Activated CD8-positive, alpha-beta memory T cell treated with anti-CD3 and anti-CD28 coated beads, Interleukin-2, amount 50 U/mL, for 24 hours (primary cell): Measurements from ENCODE around the gene ADARB2.

ENCODE experiments used
- DNase-seq: peaks from one replicate; pipeline ENCODE4 v3.0.0-alpha.2; 2020; ENCODE audit errors: extremely low read depth

The ADARB2 gene

DNA sequence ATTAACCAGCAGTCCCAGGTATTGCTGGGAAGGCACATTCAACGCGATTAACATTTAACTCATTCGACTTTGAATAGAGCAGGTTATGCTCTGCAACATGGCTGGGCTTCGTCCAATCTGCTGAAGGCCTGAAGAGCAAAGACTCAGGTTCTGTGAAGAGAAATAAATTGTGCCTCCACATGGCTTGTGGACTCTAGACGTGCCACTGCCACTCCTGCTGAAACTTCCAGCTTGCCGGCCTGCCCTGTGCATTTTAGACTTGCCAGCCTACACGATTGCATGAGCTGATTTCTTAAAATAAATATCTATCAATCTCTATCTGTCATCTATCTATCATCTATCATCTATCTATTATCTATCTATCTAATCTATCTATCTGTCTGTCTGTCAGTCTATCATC is 543.2 kb downstream of the ADARB2 start:
- DNase-seq = no peak

DNA sequence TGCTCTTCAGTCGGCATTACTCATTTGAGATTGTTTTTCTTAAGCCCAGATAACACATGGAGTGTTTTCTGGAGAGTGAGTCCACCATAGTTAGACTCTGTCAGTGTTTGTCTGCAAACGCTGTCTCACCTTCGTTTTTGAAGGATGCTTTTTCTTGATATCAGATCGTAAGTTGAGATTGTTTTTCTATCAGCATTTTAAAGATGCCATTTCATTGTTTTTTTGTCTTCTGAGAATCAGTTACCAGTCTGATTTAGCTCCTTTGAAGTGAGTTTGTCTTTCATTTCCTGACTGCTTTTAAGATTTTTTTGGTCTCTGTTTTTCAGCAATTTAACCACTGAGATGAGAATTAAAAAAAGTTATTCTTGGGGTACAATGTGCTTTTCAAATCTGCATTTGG is 543.8 kb downstream of the ADARB2 start:
- DNase-seq = no peak

DNA sequence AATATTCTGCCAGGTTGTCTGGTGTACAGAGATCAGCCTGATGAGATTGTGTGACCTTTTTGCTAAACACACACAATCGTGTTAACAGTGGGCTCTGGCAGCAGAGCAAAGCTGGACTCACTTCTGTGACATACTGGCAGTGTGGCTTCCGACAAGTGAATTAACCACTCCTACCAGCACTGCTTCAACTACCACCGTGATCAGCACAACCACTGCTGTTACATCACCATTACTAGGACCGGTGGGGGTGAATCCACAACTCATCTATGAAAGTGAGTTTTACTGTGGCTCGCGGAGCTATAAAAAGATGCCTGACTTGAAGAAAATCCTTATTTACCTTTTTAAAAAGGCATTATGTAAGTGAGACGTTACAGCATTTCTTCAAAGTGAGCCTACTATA is 545.6 kb downstream of the ADARB2 start:
- DNase-seq = no peak

DNA sequence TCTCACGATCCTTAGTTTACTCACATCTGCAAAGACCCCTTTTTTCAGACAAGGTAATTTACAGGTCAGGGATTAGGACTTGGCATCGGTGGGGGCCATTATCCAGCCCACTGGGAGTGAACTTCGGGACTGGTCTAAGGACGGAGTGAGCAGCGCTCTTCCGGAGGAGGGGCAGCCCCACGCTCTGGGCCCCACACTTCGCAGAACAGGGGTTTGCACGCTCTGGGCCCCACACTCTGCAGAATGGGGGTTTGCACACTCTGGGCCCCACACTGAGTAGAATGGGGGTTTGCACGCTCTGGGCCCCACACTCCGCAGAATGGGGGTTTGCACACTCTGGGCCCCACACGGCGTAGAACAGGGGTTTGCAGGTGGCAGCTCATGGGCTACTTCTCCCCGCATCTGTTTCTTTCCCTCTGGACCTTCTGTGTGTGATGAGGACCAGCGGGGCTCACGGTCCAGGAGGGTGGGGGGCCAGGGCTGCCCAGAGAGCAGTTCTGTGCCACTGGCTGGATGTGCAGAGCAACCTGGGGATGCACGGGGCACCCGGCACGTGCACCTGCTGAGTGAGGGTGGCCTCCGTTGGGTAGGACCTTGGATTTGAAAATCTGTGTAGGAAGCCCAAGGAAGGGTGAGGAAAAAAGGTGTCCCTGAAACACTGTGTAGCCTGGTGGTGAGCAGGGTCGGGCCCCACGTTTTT is 546.4 kb downstream of the ADARB2 start:
- DNase-seq = no peak

DNA sequence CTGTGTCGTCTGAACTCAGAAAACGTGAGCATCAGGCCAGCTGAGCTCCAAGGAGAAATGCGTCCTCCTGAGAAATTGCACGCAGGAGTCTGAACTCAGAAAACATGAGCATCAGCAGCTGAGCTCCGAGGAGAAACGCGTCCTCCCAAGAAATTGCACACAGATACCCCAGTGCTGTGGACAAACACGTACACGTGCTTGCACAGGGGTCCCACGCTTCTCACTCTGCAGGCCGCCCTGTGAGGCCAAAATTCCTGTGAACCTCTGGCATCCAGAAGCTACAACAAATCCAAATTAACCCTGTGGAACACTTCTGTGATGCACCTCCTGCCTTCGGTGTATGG is 547.3 kb downstream of the ADARB2 start:
- DNase-seq = no peak

DNA sequence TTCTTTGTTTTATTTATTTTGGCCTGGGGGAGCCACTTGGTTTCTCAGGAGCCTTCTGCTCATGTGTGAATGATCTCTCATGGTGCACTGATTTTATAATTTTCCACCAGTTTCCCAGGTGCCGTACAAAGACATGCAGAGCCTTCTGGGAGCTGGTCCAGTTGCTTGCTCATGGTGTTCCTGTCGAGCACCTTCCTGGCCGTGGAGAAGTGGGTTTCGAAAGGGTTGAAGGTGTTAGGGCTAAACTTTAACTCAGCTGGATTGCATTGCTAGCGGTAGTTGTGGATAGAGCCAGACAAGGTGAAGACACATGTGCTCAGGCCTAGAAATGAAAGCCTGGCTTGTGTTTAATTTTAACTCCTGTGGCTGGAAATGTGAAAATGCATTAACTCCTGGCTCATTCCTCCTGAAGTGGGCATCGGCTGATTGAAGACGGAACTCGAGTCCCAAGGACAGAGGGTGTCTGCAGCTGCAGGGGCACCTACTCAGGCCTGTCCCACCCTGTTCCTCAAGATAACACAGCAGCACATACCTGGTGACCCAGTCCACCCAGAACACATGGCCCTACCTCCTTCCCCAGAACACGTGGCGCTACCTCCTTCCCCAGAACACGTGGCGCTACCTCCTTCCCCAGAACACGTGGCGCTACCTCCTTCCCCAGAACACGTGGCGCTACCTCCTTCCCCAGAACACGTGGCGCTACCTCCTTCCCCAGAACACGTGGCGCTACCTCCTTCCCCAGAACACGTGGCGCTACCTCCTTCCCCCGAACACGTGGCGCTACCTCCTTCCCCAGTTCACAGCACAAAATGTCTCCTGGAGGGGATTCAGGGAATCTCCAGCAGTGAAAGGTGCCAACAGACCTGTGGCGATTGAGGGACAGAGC is 547.9 kb downstream of the ADARB2 start:
- no peak for DNase-seq

DNA sequence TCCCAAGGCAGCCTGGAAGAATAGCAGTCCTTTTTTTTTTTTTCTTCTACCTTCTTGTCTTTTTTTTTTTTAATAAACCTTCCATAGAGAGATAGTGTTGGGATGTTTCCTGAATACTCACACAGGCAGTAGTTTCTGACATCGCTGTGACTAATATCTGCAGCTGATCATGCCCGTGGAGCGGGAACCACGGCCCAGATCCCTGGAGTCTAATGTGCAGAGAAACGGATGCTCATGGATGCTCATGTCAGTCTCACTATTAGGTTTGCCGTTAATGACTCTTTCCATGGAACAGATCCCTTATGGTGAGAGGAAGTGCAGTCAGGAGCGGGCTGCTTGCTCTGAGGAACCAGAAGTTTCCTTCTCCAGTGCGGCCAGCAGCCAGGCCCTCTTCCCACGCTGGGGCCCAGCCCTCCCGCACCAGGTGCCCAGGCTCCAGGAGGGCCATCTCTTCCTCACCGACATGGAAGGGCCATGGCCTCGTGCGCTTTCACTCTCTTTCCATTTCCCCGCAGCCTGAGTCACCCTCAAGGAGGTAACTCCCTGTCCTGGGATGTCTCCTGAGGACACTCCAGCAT is 548.7 kb downstream of the ADARB2 start:
- no peak for DNase-seq

- no peak for DNase-seq
These were observed 549.3 kb downstream of the ADARB2 start for GRCh38 chr10:1187855-1188557.

DNA sequence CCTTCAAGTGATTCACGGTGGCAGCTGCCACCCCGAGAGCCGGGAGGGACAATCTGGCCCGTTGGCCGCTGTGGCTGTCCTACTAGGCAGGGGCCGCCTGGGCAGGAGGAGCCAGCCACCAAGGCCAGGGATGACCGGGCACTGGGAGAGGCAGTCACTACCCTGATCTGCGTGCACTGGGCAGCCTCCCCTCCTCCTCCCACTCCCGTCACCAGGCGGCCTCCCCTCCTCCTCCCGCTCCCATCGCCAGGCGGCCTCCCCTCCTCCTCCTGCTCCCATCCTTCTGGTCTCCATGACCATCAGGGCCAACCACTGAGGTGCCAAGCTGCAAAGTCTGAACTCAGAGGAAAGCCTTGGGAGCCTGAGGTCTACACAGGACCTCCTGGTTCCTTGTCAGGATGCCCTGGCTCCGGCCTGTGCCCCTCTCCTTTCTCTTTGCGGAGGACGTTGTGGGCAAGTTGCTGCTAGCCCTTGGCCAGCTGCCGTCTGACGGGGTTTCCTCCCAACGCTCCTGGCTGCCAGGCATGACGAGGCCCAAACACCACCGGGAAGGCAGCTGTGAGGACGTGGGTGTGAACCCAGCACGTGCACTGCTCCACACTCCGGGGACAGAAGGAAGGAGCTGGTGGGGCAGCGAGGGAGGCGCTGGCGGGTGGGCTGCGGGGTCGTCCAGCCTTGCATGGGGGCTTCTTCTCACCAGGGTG is 550.0 kb downstream of the ADARB2 start:
- DNase-seq = no peak

- no peak for DNase-seq
These were observed 550.7 kb downstream of the ADARB2 start for GRCh38 chr10:1186683-1186990.

DNA sequence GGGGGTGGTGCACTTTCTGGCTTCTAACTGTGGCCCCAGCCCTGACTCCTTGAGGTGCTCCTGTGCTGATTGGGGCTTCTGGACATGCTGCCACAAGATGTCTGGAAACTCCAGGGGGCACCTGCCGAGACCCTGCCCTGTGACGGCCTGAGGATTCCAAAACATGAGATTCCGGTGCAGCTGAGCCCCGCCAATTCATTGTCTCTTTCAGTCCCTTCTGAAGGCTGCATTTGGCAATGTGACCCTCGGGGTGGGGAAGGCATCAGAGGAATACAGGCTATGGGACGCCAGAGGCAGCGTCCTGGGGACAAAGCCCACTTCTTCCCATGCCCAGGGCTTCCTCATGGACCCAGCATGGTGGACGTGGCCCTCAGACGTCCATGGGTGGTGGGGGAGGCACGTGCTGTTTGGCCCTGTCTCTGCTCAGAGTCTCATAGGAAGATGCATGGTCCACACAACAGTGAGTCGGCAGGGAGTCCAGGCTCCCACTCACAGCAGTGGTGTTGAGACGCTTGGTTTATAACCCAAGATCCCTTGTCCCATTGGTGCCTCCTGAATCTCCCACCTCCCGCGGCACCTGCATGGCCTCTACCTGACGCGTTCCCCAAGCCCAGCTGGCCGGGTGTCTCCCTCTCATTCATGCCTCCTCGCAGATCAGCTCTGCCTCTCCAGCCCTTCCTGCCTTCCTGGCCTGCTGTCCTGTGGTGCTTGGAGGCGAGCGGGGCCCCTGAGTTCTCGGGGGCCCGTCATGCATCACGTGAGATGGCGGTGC is 551.2 kb downstream of the ADARB2 start:
- no peak for DNase-seq

GRCh38 chr10:1184541-1185430 is 552.5 kb downstream of the ADARB2 start:
- no peak for DNase-seq

DNA sequence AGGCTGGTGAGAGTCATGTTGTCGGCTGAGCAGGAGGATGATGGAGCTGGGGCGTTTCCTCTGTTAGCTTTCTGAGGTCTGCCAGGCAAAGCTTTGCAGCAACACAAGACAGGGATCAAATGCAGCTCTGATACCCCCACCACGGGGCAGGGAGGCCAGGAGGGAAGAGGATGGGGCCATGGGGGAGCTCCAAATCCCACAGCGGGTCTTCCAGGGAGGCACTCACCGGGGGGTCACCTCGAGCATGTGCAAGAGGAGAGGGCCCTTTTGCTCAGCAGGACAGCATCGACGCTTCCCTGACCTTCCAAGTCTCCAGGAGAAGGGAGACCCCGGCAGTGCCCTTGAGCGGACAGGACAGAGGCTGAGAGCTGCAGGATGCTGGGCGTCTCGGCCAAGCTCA is 553.6 kb downstream of the ADARB2 start:
- no peak for DNase-seq

DNA sequence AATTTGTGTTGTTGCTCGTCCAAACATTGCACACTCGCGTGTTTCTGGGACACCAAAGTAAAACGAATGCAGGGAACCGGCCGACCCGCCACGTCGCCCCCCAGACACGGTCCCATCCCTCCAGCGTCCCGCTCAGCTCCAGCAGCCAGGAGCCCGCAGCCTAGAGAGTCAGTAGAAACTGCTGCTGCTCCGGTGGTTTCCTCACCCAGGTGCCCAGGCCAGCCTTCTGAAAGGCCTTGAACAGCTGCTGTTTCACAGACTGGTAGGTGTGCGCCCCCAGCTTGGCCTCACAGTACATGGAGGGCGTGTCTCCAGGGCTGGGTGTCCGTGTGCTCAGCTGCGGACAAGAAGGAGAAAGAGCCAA is 554.3 kb downstream of the ADARB2 start:
- DNase-seq = no peak

GRCh38 chr10:1182280-1183032 is 554.9 kb downstream of the ADARB2 start:
- no peak for DNase-seq

DNA sequence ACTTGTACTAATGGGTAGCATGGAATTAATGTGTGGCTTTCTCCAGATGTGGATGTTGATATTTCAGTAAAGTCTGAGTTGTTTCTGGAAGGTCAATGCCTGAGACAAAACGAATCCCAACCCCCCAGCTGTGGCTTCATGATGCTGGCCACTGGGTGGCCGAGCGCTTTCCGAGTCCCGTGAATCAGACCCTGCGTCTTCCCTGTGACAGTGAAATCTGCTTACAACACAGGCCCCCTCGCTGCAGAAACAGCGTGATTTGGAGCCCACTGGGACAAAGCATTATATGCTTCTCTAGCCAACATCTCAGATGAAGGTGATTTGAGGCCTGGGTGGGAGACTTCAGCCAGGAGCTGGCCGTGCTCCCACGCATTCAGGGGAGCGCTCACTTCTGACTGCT is 556.5 kb downstream of the ADARB2 start:
- DNase-seq = no peak

DNA sequence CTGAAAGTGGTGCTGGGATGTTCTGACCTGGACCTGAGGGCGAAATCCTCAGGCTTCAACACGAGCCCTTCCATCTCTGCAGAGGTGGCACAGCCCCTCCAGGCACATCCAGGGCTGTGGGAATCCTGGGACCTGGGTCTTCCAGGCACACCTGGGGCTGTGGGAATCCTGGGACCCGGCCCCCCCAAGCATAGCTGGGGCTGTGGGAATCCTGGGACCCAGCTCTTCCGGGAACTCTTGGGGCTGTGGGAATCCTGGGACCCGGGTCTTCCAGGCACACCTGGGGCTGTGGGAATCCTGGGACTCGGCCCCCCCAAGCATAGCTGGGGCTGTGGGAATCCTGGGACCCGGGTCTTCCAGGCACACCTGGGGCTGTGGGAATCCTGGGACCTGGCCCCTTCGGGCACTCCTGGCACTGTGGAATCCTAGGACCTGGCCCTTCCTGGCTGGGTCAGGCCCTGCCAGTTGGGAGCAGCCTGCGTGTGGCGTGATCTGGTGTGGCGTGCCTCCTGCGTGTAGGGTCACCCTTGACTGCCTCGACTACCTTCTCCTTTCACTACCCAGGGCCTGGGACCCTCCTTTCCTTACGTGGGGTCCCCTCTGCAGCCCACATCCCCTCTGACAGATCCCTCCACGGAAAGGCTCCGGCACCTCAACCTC is 557.1 kb downstream of the ADARB2 start:
- DNase-seq = no peak

- DNase-seq = no peak
These were observed 557.8 kb downstream of the ADARB2 start for GRCh38 chr10:1179346-1180070.
